WERI-Rb-1 (cell line): ENCODE measurements around the gene CTCFL.

Experiments
- DNase-seq: peaks from one replicate; pipeline ENCODE4 v3.0.0-alpha.2; 2020
- H3K27ac ChIP-seq: fragments of 250-450 bp; sonication (Bioruptor Pico); 2 replicates; pipeline ENCODE4 v1.5.1; 2020; ENCODE audit warnings: mild to moderate bottlenecking, moderate library complexity
- H3K27me3 ChIP-seq: fragments of 250-450 bp; sonication (Bioruptor Pico); 2 replicates; pipeline ENCODE4 v1.5.1; 2021; ENCODE audit warnings: mild to moderate bottlenecking, low read depth, moderate library complexity; ENCODE audit not compliant: insufficient read depth, severe bottlenecking
- H3K36me3 ChIP-seq: fragments of 250-450 bp; sonication (Bioruptor Pico); 2 replicates; pipeline ENCODE4 v1.5.1; 2020; ENCODE audit warnings: mild to moderate bottlenecking, moderate library complexity
- H3K4me3 ChIP-seq: 2 replicates; pipeline ENCODE4 v1.5.1; 2011; ENCODE audit warnings: low read depth, mild to moderate bottlenecking, control low read depth, low read length
- H3K9me3 ChIP-seq: fragments of 250-450 bp; sonication (Bioruptor Pico); 2 replicates; pipeline ENCODE4 v1.5.1; 2021; ENCODE audit warnings: mild to moderate bottlenecking, moderate library complexity; ENCODE audit not compliant: severe bottlenecking
- CTCF ChIP-seq: IDR thresholded peaks from 2 replicates; pipeline ENCODE4 v1.5.1; 2011; ENCODE audit warnings: low read depth, mild to moderate bottlenecking, control low read depth, inconsistent platforms, low read length

The CTCFL gene

GRCh38 chr20:57566399-57566798 is 41.5 kb upstream of the CTCFL start:
- Histone ChIP-seq H3K4me3 (no peak overlapping the region), H3K9me3 (no peaks in the 10 kb centered on the region), H3K36me3 (no peaks in the 10 kb centered on the region), H3K27me3 (no peaks in the 10 kb centered on the region), H3K27ac (no peak overlapping the region)
- DNase-seq: no peak
- no peak for TF ChIP-seq CTCF

GRCh38 chr20:57564951-57565642 is 40.2 kb upstream of the CTCFL start:
- Histone ChIP-seq H3K4me3 (no peak overlapping the region), H3K9me3 (no peaks in the 10 kb centered on the region), H3K27me3 (no peaks in the 10 kb centered on the region), H3K27ac (no peak overlapping the region), H3K36me3 (no peaks in the 10 kb centered on the region)
- no peak for DNase-seq
- TF ChIP-seq CTCF: no peak

GRCh38 chr20:57564180-57564802 is 39.4 kb upstream of the CTCFL start:
- no peak for TF ChIP-seq CTCF
- Histone ChIP-seq H3K4me3 (no peak overlapping the region), H3K27ac (no peak overlapping the region), H3K27me3 (no peaks in the 10 kb centered on the region), H3K9me3 (no peaks in the 10 kb centered on the region), H3K36me3 (no peaks in the 10 kb centered on the region)
- DNase-seq: no peak

GRCh38 chr20:57563522-57563921 is 38.6 kb upstream of the CTCFL start:
- no peak overlapping the region for H3K4me3 ChIP-seq
- H3K27me3 ChIP-seq: no peaks in the 10 kb centered on the region
- DNase-seq: no peak
- H3K27ac ChIP-seq: no peak overlapping the region
- no peak for TF ChIP-seq CTCF
- no peaks in the 10 kb centered on the region for H3K9me3 ChIP-seq
- no peaks in the 10 kb centered on the region for H3K36me3 ChIP-seq

- no peak for TF ChIP-seq CTCF
Measured at GRCh38 chr20:57562541-57563465, 37.9 kb upstream of the CTCFL start.

More at GRCh38 chr20:57562541-57563465, 37.9 kb upstream of the CTCFL start:
- no peaks in the 10 kb centered on the region for H3K36me3 ChIP-seq
- H3K27me3 ChIP-seq: no peaks in the 10 kb centered on the region
- H3K4me3 ChIP-seq: no peak overlapping the region
- no peak for DNase-seq
- no peaks in the 10 kb centered on the region for H3K9me3 ChIP-seq
- no peak overlapping the region for H3K27ac ChIP-seq
